Measurements from ENCODE around the gene FCN1.

The FCN1 gene

GRCh38 chr9:134950386-134951210, 32.9 kb upstream of the FCN1 start:
- FAIRE-seq: no peak

- no peak for FAIRE-seq
Measured at GRCh38 chr9:134949681-134950385, 32.1 kb upstream of the FCN1 start.

- FAIRE-seq: no peak
Measured at GRCh38 chr9:134948149-134948548, 30.4 kb upstream of the FCN1 start.

GRCh38 chr9:134947265-134947955, 29.7 kb upstream of the FCN1 start:
- no peak for FAIRE-seq

GRCh38 chr9:134946663-134947062, 29.0 kb upstream of the FCN1 start:
- no peak for FAIRE-seq

- FAIRE-seq: no peak
Measured at GRCh38 chr9:134945509-134946275, 28.0 kb upstream of the FCN1 start.

GRCh38 chr9:134944916-134945315, 27.2 kb upstream of the FCN1 start:
- no peak for FAIRE-seq

GRCh38 chr9:134944351-134944802, 26.7 kb upstream of the FCN1 start:
- FAIRE-seq: no peak

- FAIRE-seq: no peak
Measured at GRCh38 chr9:134943836-134944235, 26.1 kb upstream of the FCN1 start.

GRCh38 chr9:134943411-134943810, 25.7 kb upstream of the FCN1 start:
- no peak for FAIRE-seq

- no peak for FAIRE-seq
Measured at GRCh38 chr9:134942788-134943184, 25.1 kb upstream of the FCN1 start.

- no peak for FAIRE-seq
Measured at GRCh38 chr9:134942011-134942787, 24.5 kb upstream of the FCN1 start.

GRCh38 chr9:134940236-134941208, 22.8 kb upstream of the FCN1 start:
- FAIRE-seq: no peak

- FAIRE-seq: no peak
Measured at GRCh38 chr9:134939836-134940235, 22.1 kb upstream of the FCN1 start.

GRCh38 chr9:134939080-134939733, 21.5 kb upstream of the FCN1 start:
- no peak for FAIRE-seq

- no peak for FAIRE-seq
Measured at GRCh38 chr9:134938346-134939079, 20.8 kb upstream of the FCN1 start.

GRCh38 chr9:134937566-134938345, 20.0 kb upstream of the FCN1 start:
- no peak for FAIRE-seq

GRCh38 chr9:134937164-134937555, 19.4 kb upstream of the FCN1 start:
- no peak for FAIRE-seq
